ENCODE data around the gene TCF7.

GRCh38 chr5:134091626-134092121 is 22.8 kb upstream of the TCF7 start:
- TF ChIP-seq CTCF (conservative IDR thresholded peaks at IDR 0.05; ENCODE audit: low read length) (no peak), EZH2phosphoT487 (IDR thresholded peaks at IDR 0.05; ENCODE audit: borderline replicate concordance, low read depth, low read length) (no peak)

All from OCI-LY7 (cell line).